ENCODE results near the gene CHRDL2. TPM values are rescaled to one million over a fixed set of nuclear protein-coding genes. Genes with fewer than 3 reads are reported as not detected.

Gene CHRDL2
- total RNA-seq, 1 donor from 2014 or later = 1.2 TPM

DNA sequence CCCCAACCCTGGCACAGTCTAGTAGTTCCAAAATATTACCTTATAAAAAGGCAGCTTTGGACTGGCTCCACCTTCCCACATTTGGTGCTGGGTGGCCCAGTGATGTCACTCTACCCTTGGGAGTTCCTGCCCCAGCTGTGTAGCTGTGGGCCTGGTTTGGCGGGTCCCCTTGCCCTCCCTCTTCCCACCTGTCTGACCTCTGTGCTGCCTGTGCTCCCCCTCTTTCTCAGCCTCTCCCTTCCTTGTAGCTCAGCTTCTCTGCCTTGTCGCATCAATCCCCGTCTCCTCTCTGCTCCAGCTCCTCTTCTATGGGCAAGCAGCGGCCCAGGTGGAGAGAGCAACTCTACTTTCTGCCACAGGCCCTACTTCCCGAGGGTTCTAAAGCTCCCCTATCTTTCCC lies 54.6 kb downstream of the CHRDL2 start:
- Histone ChIP-seq H3K4me1 (no peaks in the 10 kb centered on the region), H3K27me3 (ENCODE audit: low read depth) (no peaks in the 10 kb centered on the region), H3K27ac (no peak overlapping the region), H3K36me3 (no peaks in the 10 kb centered on the region), H3K9me3 (no peaks in the 10 kb centered on the region), H3K4me3 (no peak overlapping the region)
- intact Hi-C loops (cut with DNase I) = no loop called here
- ATAC-seq (no peak), DNase-seq (no peak)
- TF ChIP-seq, protein P1, sequence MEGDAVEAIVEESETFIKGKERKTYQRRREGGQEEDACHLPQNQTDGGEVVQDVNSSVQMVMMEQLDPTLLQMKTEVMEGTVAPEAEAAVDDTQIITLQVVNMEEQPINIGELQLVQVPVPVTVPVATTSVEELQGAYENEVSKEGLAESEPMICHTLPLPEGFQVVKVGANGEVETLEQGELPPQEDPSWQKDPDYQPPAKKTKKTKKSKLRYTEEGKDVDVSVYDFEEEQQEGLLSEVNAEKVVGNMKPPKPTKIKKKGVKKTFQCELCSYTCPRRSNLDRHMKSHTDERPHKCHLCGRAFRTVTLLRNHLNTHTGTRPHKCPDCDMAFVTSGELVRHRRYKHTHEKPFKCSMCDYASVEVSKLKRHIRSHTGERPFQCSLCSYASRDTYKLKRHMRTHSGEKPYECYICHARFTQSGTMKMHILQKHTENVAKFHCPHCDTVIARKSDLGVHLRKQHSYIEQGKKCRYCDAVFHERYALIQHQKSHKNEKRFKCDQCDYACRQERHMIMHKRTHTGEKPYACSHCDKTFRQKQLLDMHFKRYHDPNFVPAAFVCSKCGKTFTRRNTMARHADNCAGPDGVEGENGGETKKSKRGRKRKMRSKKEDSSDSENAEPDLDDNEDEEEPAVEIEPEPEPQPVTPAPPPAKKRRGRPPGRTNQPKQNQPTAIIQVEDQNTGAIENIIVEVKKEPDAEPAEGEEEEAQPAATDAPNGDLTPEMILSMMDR (IDR thresholded peaks at IDR 0.05) = no peak

DNA sequence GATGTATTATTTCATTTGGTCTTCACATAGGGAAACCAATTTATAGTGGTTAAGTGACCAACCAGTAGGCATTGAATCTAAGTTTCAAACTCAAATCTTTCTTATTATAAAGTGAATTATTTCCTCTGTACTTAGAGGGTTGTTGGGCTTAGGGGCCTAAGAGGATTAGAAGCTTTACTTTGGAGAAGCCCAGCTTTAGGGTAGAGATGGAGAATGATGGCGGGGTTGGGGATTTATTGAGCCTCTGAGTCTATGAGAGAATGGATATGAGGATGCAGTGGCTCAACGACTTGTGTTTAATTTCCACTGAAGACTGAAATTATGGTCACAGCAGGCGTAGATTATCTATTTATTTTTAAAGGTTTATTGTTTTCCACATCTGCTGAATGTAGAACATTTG lies 55.5 kb downstream of the CHRDL2 start:
- Histone ChIP-seq H3K9me3 (no peaks in the 10 kb centered on the region), H3K27me3 (ENCODE audit: low read depth) (no peaks in the 10 kb centered on the region), H3K4me3 (no peak overlapping the region), H3K36me3 (no peaks in the 10 kb centered on the region), H3K27ac (no peak overlapping the region), H3K4me1 (no peaks in the 10 kb centered on the region)
- TF ChIP-seq, protein P1 (IDR thresholded peaks at IDR 0.05) = no peak
- intact Hi-C loops (cut with DNase I) = no loop called here
- DNase-seq = no peak
- no peak for ATAC-seq

- H3K9me3 ChIP-seq = no peaks in the 10 kb centered on the region
- no peak overlapping the region for H3K27ac ChIP-seq
- H3K4me3 ChIP-seq = no peak overlapping the region
- ATAC-seq = no peak
- H3K4me1 ChIP-seq = no peaks in the 10 kb centered on the region
- no peaks in the 10 kb centered on the region for H3K27me3 ChIP-seq (ENCODE audit: low read depth)
- TF ChIP-seq, protein P1 (IDR thresholded peaks at IDR 0.05) = no peak
- DNase-seq = no peak
- intact Hi-C loops (cut with DNase I) = no loop called here
- no peaks in the 10 kb centered on the region for H3K36me3 ChIP-seq
These were observed 57.4 kb downstream of the CHRDL2 start for GRCh38 chr11:74673693-74674360.

DNA sequence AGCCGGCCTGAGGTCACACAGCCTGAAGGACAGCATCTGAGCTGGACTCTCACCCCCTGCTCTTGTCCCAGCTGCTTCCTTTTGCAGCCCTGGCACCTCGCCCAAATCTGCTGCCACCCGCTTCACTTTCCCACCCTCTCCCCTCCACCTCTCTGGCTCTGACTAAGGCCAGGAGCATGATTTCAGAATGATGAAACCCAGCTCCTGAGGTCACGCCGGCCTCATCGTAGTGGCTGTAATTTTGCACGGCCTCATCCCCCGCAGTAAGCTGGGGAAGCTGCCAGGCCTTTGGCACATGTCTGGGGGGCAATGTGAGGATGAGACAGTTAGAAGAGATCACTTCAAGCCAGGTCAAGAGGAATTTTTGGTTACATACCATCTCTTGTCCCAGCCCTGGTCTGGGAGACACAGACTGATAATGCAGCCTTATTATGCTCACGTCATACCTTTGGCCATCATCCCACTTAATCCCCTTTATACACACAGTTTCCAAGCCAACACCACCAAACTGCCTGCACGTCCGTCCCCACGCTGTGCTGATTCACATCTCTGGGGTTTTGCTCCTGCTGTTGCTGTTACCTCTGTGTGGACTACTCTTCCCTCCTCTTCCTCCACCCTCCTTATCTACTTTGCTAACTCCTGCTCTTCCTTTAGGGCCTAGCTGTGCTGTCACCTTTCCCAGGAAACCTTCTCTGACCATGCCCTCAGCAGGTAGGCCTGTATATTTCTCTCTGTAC lies 58.1 kb downstream of the CHRDL2 start:
- Histone ChIP-seq H3K4me3 (no peak overlapping the region), H3K9me3 (no peaks in the 10 kb centered on the region), H3K27me3 (ENCODE audit: low read depth) (no peaks in the 10 kb centered on the region), H3K36me3 (no peaks in the 10 kb centered on the region), H3K4me1 (no peaks in the 10 kb centered on the region), H3K27ac (peak overlapping the region; percentile 16)
- DNase-seq = no peak
- TF ChIP-seq, protein P1 (IDR thresholded peaks at IDR 0.05) = no peak
- peak; percentile 59 to 70 for ATAC-seq
- intact Hi-C loops (cut with DNase I) = no loop called here

DNA sequence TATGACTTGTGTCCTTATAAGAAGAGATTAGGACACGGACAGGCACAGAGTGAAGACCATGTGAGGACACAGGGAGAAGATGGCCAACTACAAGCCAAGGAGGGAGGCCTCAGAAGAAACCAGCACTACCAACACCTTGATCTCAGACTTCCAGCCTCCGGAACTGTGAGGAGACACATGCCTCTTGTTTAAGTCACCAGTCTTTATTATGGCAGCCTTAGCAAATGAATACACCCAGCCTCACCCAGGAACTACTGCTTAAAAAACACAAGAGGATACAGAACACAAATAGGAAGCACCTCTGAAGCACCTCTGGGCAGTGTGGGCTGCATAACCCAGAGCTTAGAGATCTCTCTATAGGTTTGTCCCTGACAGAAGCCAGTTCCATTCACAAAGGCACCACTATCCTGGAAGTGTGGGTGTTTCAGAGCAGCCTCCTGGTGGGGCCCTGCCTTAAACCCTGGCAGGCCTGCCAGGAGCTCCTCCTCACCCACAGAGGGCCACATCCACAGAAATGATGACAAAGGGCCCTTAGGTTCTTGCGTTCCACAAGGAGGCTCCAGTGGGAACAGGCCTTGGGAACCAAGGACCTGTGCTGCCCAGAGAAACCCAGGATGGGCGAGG lies 58.8 kb downstream of the CHRDL2 start:
- H3K27ac ChIP-seq = peak overlapping the region; percentile 16
- intact Hi-C loops (cut with DNase I) = no loop called here
- no peak for DNase-seq

More for the DNA sequence above, 58.8 kb downstream of the CHRDL2 start:
- Histone ChIP-seq H3K4me3 (no peak overlapping the region), H3K27me3 (ENCODE audit: low read depth) (no peaks in the 10 kb centered on the region), H3K4me1 (no peaks in the 10 kb centered on the region), H3K36me3 (no peaks in the 10 kb centered on the region), H3K9me3 (no peaks in the 10 kb centered on the region)
- ATAC-seq = peak in 1 of 2 donors; percentile 11
- TF ChIP-seq, protein P1 (IDR thresholded peaks at IDR 0.05) = no peak
